Stimulated activated CD8-positive, alpha-beta memory T cell treated with anti-CD3 and anti-CD28 coated beads, Interleukin-2, amount 100 ng/mL, for 48 hours (primary cell): ENCODE data around the gene LCP1.

Experiments
- DNase-seq, 2 donors: peaks; one replicate each; pipeline ENCODE4 v3.0.0-alpha.2; 2020; ENCODE audit warnings: low read depth in 2 of 2

The LCP1 gene

DNA sequence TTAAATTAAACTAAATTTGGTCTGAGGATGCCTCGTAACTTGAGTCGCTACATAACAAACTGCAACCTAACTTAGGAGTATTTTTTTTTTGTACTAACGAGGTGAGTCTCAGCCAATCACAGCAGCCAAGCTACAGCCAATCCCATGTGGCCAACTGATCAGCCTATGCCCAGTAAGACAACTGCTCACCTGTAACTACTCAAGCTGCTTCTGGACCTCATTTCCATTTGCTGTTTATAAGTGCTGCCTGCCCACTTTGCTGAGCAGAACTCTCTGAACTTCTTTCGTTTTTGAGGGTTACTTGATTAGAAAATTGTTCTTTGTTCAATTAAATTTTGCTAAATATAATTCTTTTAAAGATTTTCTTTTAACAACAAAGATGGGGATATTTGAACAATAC is 81.0 kb downstream of the LCP1 start:
- DNase-seq: no peak

DNA sequence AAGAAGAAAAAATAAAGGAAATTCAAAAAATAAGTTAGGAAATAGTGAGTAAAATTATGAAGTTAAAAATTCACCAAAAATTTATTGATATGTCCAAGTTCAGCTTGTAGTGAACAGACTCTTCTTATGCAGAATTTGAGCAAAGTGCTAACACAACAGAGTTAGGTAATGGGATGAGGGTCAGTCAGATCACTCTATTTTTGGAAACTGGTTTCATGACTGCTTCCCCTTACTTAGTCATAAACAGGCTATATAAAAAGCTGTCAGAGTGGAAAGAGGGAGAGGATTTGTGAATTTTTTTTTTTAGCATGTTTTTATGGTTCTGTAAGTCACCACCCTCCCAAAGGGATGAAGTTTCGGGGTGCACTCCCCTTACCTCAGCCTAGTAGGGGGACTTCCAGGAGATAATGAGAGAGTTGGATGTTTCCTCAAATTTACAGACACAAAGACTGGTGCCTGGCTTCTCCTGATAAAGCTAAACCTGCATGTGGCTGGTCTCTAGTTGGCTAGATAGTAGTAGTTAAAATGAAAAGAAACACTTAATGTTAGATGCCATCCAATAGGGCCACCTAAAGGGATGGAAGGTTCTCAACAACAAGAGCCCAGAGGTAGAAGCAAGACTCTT is 81.7 kb downstream of the LCP1 start:
- no peak for DNase-seq

- no peak for DNase-seq
Measured at GRCh38 chr13:46097663-46098062, 84.3 kb downstream of the LCP1 start.

- no peak for DNase-seq
Measured at GRCh38 chr13:46097015-46097414, 85.0 kb downstream of the LCP1 start.

GRCh38 chr13:46094478-46094877 is 87.5 kb downstream of the LCP1 start:
- no peak for DNase-seq

GRCh38 chr13:46088821-46089562 is 93.0 kb downstream of the LCP1 start:
- no peak for DNase-seq

DNA sequence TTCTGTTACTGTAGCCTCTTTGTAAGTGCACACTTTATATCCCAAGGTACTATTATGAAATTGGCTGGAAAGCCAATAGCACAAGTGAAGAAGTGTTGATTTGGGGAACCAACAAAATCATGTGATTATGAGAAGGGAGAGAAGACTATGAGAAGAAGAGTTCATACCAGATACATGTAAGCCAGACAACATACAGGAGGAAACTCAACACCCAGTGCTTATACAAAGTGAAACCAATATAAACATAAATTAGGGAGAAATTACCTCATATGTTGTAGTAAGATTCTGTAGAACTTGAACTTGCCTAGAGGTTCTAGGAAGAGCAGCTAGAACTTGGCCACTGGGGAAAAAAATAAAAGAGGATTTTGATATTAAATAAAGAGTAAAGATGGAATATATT is 94.5 kb downstream of the LCP1 start:
- no peak for DNase-seq

DNA sequence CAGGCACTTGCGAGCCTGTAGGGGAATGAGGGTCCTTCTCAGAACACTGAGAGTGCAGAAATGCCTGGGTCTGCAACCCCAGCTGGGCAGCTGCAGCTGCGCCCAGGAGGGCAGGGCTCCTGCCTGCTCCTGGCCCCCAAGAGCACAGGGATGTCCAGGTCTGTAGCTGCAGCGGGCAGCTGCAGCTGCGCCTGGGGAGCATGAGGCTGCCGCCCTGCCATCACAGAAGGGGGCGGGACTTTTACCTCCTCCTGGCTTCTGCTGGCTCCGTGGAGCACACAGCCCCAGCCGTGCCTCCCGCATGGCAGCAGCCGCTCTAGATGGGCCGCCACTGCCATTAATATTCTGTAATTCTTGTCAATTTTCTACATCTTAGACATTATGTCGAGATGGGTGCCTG is 95.0 kb downstream of the LCP1 start:
- DNase-seq: no peak

DNA sequence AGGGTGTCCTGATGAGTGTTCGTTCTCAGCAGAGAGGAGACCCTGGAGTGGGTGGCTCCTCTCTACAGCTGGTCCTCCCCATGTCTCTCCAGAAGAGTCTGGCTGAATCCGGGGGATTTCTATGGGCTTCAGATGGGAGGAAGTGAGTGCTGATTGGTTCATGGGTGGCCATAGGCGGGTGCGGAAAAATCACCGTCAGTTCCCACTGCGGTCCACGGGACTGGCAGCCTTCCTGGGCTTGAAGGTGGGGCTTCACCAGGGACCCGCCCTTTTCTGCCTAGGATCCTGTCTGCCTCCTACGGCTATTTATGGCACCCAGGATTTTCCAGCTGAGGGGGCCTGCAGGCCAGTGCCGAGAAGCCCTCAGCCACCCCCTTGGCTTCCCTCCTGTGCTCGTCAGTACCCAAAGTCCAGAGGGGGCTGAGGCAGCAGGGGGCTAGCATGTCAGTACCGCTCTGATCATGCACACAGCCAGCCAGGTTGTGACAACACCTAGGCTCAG is 95.5 kb downstream of the LCP1 start:
- DNase-seq: no peak

DNA sequence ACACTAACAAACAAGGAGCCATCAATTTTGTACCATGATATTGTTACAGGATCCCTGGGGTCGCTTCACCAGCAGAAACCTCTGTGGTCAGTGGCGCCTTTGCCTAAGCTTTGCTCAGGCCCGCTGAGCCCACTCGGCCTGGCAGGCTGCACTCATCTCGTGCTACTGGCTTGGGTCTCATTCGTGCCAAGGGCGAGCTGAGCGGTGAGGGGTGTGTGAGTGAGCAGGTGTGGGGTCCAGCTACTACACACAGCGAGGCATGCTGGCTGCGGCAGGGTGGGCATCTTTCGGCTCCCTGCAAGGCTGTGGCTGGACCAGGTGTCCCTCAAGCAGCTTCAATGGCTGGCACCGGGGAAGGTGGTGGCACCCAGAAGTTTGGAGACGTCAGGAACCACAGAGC is 96.2 kb downstream of the LCP1 start:
- no peak for DNase-seq

GRCh38 chr13:46082324-46082723 is 99.7 kb downstream of the LCP1 start:
- no peak for DNase-seq

DNA sequence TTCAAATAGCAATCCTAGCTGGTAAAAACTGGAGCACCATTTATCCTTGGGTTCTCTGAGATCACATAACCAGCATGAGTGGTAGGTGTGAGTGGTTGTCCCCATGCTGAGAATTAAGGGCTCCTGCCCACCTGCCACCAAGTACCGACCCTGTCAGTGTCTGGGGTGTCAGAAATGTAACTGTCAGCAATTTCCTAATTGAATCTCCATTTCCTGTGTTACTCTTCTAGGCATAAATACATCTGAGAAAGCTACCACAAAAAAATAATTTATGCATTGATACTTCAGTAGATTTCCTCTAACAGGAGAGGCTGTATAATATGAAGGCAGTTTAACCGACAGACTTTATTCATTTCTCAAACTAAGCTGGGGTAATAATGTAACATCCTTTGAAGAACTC is 102.2 kb downstream of the LCP1 start:
- DNase-seq: no peak

DNA sequence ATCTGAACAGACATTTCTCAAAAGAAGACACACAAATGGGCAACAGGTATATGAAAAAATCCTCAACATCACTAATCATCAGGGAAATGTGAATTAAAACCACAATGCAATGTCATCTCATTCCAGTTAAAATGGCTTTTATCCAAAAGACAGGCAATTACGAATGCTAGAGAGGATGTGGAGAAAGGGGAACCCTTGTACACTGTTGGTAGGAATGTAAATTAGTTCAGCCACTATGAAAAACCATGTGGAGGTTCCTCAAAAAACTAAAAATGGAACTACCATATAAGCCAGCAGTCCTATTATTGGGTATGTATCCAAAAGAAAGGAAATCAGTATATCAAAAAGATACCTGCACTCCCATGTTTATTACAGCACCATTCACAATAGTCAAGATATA is 104.7 kb downstream of the LCP1 start:
- DNase-seq: no peak

GRCh38 chr13:46076827-46077226 is 105.2 kb downstream of the LCP1 start:
- no peak for DNase-seq
